ENCODE data around the gene CDC14A. TPM values are rescaled to one million over a fixed set of nuclear protein-coding genes. Genes with fewer than 3 reads are reported as not detected.

Gene CDC14A
- total and polyA plus RNA-seq, 2 donors (not counting 3 experiments of a cell fraction or from before 2014, with no cell fraction given), result 3.4 to 13.9 TPM

DNA sequence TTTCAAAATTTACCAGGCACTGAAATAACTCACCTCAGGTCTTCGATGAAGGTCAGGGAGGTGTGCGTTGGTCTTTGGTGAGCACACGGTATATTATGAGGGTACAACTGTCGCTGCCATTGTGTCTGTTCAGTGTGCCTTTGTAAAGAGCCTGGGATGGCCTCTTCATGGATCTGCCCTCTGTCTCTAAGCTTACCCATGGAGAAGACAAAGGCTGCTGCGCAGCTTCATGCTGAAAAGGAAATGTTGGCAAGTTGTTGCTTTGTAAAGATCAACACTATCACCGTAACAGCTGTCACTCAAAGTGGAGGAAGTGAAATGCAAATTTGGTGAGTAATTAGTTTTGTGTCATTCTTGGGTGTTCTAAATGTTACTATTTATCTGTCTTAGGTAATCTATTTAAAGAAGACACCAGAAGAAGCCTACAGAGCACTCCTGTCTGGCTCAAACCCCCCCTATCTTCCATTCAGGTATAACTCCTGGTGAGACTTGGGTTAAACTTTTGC lies 71.6 kb downstream of the CDC14A start:
- TF ChIP-seq, protein P1, sequence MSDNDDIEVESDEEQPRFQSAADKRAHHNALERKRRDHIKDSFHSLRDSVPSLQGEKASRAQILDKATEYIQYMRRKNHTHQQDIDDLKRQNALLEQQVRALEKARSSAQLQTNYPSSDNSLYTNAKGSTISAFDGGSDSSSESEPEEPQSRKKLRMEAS (IDR thresholded peaks at IDR 0.05; ENCODE audit: insufficient read depth, insufficient read length), result no peak
- TF ChIP-seq EZH2 (IDR thresholded peaks at IDR 0.05; ENCODE audit: borderline replicate concordance, low read depth, low read length, severe bottlenecking) (no peak), POLR2A (IDR thresholded peaks at IDR 0.05; ENCODE audit: low read depth, low read length) (no peak), POLR2AphosphoS5 (IDR thresholded peaks at IDR 0.05; ENCODE audit: insufficient read depth, low read depth, low read length) (no peak), MYC (IDR thresholded peaks at IDR 0.05; ENCODE audit: low read depth, low read length) (no peak), FOS (IDR thresholded peaks at IDR 0.05; ENCODE audit: borderline replicate concordance, insufficient read depth, low read length) (no peak), JUN (IDR thresholded peaks at IDR 0.05; ENCODE audit: borderline replicate concordance, insufficient read depth, insufficient read length, low read depth) (no peak), GATA2 (IDR thresholded peaks at IDR 0.05; ENCODE audit: insufficient read depth, insufficient read length, low read depth, low read length) (no peak)
- TF ChIP-seq, protein P2, sequence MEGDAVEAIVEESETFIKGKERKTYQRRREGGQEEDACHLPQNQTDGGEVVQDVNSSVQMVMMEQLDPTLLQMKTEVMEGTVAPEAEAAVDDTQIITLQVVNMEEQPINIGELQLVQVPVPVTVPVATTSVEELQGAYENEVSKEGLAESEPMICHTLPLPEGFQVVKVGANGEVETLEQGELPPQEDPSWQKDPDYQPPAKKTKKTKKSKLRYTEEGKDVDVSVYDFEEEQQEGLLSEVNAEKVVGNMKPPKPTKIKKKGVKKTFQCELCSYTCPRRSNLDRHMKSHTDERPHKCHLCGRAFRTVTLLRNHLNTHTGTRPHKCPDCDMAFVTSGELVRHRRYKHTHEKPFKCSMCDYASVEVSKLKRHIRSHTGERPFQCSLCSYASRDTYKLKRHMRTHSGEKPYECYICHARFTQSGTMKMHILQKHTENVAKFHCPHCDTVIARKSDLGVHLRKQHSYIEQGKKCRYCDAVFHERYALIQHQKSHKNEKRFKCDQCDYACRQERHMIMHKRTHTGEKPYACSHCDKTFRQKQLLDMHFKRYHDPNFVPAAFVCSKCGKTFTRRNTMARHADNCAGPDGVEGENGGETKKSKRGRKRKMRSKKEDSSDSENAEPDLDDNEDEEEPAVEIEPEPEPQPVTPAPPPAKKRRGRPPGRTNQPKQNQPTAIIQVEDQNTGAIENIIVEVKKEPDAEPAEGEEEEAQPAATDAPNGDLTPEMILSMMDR (IDR thresholded peaks at IDR 0.05; ENCODE audit: extremely low read depth in 1 of 2, insufficient read depth in 1 of 2, low read depth in 1 of 2, low read length in 2 of 2), result no peak
- Histone ChIP-seq H3K4me2 (ENCODE audit: insufficient read depth, low read length) (no peak overlapping the region), H3K4me1 (ENCODE audit: control insufficient read depth, extremely low read depth, insufficient read depth, low read length) (no peaks in the 10 kb centered on the region), H3K4me3 (replicated peaks in 1 of 3; ENCODE audit: insufficient read depth in 1 of 3, low read depth in 1 of 3, low read length in 3 of 3) (no peak overlapping the region), H3K27ac (ENCODE audit: insufficient read depth, low read depth, low read length) (no peak overlapping the region), H3K27me3 (ENCODE audit: control insufficient read depth in 2 of 2, insufficient read depth in 2 of 2, low read length in 2 of 2) (no peaks in the 10 kb centered on the region), H3K9me3 (replicated peaks; ENCODE audit: control insufficient read depth, insufficient read depth, low read length) (no peaks in the 10 kb centered on the region), H3K79me2 (ENCODE audit: control insufficient read depth, insufficient read depth, low read length) (no peaks in the 10 kb centered on the region), H4K20me1 (replicated peaks; ENCODE audit: control insufficient read depth, extremely low read depth, insufficient read depth, low read length) (no peaks in the 10 kb centered on the region), H3K36me3 (ENCODE audit: control insufficient read depth in 2 of 2, extremely low read depth in 1 of 2, insufficient read depth in 2 of 2, low read length in 2 of 2) (no peaks in the 10 kb centered on the region), H2AFZ (ENCODE audit: low read depth, low read length) (no peak overlapping the region), H3K9ac (replicated peaks; ENCODE audit: extremely low read depth, insufficient read depth, low read length) (no peak overlapping the region), H3K9me1 (replicated peaks; ENCODE audit: control insufficient read depth, extremely low read depth, insufficient read depth, low read length) (no peaks in the 10 kb centered on the region)
- CTCF ChIA-PET, result interaction anchor here (1.7 to 1.9 kb wide), 3 partner anchors 9 to 32 kb away, joined by 3 to 6 read pairs (median 4); no protein-coding TSS in a partner anchor
- DNase-seq (ENCODE audit: low read depth, low spot score), result no peak
- intact Hi-C loops (cut with micrococcal nuclease), result no loop called here
- dilution Hi-C loops (cut with MboI; ENCODE audit: extremely low pct_ligation_motif_present, low sequenced_read_pairs), result no loop called here
- POLR2A ChIA-PET, result no interaction called here
- BruUV-seq (replicated peaks), result no TSS peak
- no peak for FAIRE-seq

Data from endothelial cell of umbilical vein (primary cell).